Measurements from ENCODE around the gene TMIGD1. TPM values are rescaled to one million over a fixed set of nuclear protein-coding genes. Genes with fewer than 3 reads are reported as not detected.

Gene TMIGD1
- total and polyA plus RNA-seq, 2 of the 13 experiments (the other 11 are each of a cell fraction or from before 2014, with no cell fraction given): not detected

- peak; percentile 85 for TF ChIP-seq ZBTB43 (CRISPR knock-in tag; conservative IDR thresholded peaks at IDR 0.05)
- no peak; the same call in 1 of the 2 replicates for TF ChIP-seq KDM2A (CRISPR knock-in tag; IDR thresholded peaks at IDR 0.05; ENCODE audit: borderline replicate concordance, low read depth)
- TF ChIP-seq PLRG1 (conservative IDR thresholded peaks at IDR 0.05): no peak
- TF ChIP-seq DDIT3 (CRISPR knock-in tag; IDR thresholded peaks at IDR 0.05): no peak; the same call in 1 of the 2 replicates
- peak; percentile 90; the same call in 1 of the 2 replicates for TF ChIP-seq CHD4 (IDR thresholded peaks at IDR 0.05; ENCODE audit: borderline replicate concordance, low read length)
- peak; percentile 96 for TF ChIP-seq KAT2B (IDR thresholded peaks at IDR 0.05; ENCODE audit: borderline replicate concordance, low read depth, low read length)
- TF ChIP-seq REPIN1 (CRISPR knock-in tag; IDR thresholded peaks at IDR 0.05; ENCODE audit: borderline replicate concordance, low read depth): peak; percentile 97
- TF ChIP-seq ZNF75D (CRISPR knock-in tag; IDR thresholded peaks at IDR 0.05; ENCODE audit: borderline replicate concordance): no peak
- no peak for TF ChIP-seq ZNF672 (CRISPR knock-in tag; IDR thresholded peaks at IDR 0.05)
- no peak for TF ChIP-seq ZNF841 (CRISPR knock-in tag; IDR thresholded peaks at IDR 0.05; ENCODE audit: borderline replicate concordance)
- no peak for TF ChIP-seq GABPA (IDR thresholded peaks at IDR 0.05; ENCODE audit: low read depth, low read length)
- no peak; the same call in 1 of the 2 replicates for TF ChIP-seq GABPA (CRISPR knock-in tag; IDR thresholded peaks at IDR 0.05; ENCODE audit: low read depth)
- TF ChIP-seq ZNF704 (CRISPR knock-in tag; IDR thresholded peaks at IDR 0.05; ENCODE audit: borderline replicate concordance): no peak
- no peak for TF ChIP-seq ZNF530 (CRISPR knock-in tag; IDR thresholded peaks at IDR 0.05; ENCODE audit: low read depth)
- peak; percentile 94 for TF ChIP-seq KDM1A (CRISPR knock-in tag; IDR thresholded peaks at IDR 0.05)
- peak; percentile 100 for TF ChIP-seq PPARG (CRISPR knock-in tag; conservative IDR thresholded peaks at IDR 0.05)
- peak; percentile 99 for TF ChIP-seq CEBPB (IDR thresholded peaks at IDR 0.05; ENCODE audit: borderline replicate concordance, low read depth, low read length)
- TF ChIP-seq MBNL3 (CRISPR knock-in tag; conservative IDR thresholded peaks at IDR 0.05): no peak
- TF ChIP-seq ZNF362 (CRISPR knock-in tag; IDR thresholded peaks at IDR 0.05; ENCODE audit: borderline replicate concordance): peak; percentile 96
- no peak for TF ChIP-seq HDAC6 (IDR thresholded peaks at IDR 0.05; ENCODE audit: low read depth, low read length)
- no peak for TF ChIP-seq ZNF138 (CRISPR knock-in tag; IDR thresholded peaks at IDR 0.05; ENCODE audit: low read depth)
- TF ChIP-seq CBX2 (IDR thresholded peaks at IDR 0.05; ENCODE audit: low read depth, low read length): no peak
- no peak for TF ChIP-seq CBX2 (CRISPR knock-in tag; IDR thresholded peaks at IDR 0.05; ENCODE audit: low read depth)
- peak; percentile 4 for TF ChIP-seq SP5 (CRISPR knock-in tag; IDR thresholded peaks at IDR 0.05; ENCODE audit: borderline replicate concordance, low read depth)
- TF ChIP-seq NCOA1 (CRISPR knock-in tag; IDR thresholded peaks at IDR 0.05): 0 out of 2 replicates have a peak, but pooled peaks have one; percentile 75
- no peak for TF ChIP-seq ZNF282 (IDR thresholded peaks at IDR 0.05; ENCODE audit: partially characterized antibody)
- peak; percentile 77 for TF ChIP-seq HMG20B (CRISPR knock-in tag; conservative IDR thresholded peaks at IDR 0.05)
- TF ChIP-seq ARNTL (CRISPR knock-in tag; IDR thresholded peaks at IDR 0.05): peak; percentile 79; the same call in 1 of the 2 replicates
- peak; percentile 95 for TF ChIP-seq ERF (CRISPR knock-in tag; IDR thresholded peaks at IDR 0.05)
These were observed 10.6 kb upstream of the TMIGD1 start (continued) for GRCh38 chr17:30344283-30345088.
